Ramos (cell line): Measurements from ENCODE around the gene CIAO2A.
"Not testable (repeated sequence)": the region's sequence is repeated elsewhere in the genome, so short reads cannot be mapped to it uniquely, and the experiment has no call there.

Experiments used
- in situ Hi-C: fragments of 300-500 bp; cut with MboI; formaldehyde crosslinking; loops from one replicate; pipeline ENCODE4 v1.14.3; 2022; ENCODE audit warnings: low sequenced_read_pairs; ENCODE audit not compliant: unreplicated experiment

The CIAO2A gene, protein sequence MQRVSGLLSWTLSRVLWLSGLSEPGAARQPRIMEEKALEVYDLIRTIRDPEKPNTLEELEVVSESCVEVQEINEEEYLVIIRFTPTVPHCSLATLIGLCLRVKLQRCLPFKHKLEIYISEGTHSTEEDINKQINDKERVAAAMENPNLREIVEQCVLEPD

GRCh38 chr15:64093627-64094417, at the start of gene CIAO2A:
Gene CIAO2A (minus strand): TSS chr15:64093838. CDS start chr15:64093768, 70 bp downstream.
- in situ Hi-C loops, result no loop called here

DNA sequence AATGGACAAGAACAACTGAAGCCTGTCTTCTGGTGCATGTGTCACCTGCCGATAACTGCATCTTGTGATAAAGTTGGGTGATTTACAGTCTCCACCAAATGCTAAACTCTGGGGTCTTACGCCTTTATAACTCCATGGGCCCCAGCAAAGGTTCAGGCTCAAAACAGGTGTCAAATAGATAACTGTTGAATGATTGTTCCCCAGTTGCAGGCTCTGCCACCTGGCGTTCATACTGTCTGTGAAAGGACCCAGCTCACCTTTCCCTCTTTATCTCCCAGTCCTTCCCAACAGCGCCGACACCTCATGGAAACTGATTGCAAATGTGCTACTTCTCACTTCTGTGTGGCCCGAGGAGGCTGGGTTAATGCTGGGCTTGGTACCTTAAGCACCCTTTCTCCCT, 49.6 kb upstream of the CIAO2A start:
- in situ Hi-C loops, result no loop called here

- in situ Hi-C loops, result no loop called here
Observed at GRCh38 chr15:64141798-64142512, 48.3 kb upstream of the CIAO2A start.

GRCh38 chr15:64138331-64138941, 44.8 kb upstream of the CIAO2A start:
- in situ Hi-C loops, result no loop called here

DNA sequence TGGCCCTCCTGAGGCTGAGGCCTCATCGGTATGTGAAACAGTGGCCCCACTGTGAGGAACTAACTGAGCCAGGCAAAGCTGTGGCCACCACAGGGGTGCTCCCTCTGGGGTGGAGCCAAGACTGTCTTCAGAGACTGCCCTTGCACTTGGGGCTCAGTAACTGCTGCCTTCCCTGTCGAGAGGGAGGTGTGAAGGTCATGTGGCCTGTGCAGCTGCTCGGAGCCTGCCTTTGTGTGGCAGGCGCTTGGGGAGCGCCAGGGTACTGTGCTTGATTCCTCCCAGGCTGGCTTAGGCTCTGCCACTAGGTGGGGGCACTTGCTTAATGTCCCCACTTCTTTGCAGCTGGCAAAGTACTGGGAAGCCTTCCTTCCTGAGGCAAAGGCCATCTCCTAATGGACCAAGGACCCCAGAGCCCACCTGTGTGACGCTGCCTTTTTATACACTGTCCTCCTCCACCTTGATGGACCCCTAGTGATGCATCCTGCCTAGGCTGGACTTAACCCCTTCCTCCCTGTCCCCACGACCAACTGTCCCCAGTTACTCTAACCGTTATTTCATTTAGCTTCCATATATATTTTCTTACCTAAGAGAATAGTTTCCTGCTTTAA, 43.7 kb upstream of the CIAO2A start:
- in situ Hi-C loops, result no loop called here

DNA sequence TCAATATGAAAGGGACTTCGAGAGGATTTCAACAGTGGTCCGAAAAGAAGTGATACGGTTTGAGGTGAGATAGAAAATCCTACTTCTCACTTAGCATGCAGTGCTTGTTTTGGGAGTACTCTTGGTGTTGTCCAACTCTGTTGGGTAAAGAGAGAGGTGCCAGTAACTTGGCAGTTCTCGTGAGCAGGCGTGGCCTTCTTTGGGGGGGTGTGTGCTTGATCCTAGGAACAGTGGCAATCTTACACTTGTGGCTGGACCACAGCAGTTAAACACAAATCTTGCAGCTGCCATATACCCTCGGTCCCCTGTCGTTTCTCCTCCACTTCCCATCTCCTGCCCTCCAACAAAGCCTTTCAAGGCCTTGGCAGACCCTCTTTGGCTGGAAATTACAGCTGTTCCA, 42.7 kb upstream of the CIAO2A start:
- in situ Hi-C loops, result no loop called here

GRCh38 chr15:64134345-64134829, 40.7 kb upstream of the CIAO2A start:
- in situ Hi-C loops, result no loop called here

GRCh38 chr15:64133623-64134344, 40.1 kb upstream of the CIAO2A start:
- in situ Hi-C loops, result no loop called here

DNA sequence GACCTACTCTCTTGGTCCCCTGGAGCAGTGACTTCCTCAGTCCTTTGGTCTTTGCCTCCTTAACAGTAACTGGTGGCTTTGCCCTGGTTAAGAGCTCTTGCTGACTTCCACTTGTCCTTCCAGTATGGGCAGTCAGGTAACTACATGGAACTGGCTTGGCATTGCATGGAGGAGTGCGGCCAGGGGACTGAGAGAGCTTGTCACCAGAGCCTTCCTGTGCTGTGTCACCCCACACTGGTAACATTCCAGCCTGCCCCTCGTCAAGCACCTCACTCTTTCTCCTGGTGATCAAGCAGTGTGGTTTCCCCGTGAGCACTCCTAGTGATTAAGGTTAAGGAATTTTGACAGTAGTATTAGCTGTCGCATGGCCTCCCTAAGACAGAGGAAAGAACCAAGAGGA, 38.6 kb upstream of the CIAO2A start:
- in situ Hi-C loops, result no loop called here

- in situ Hi-C loops, result no loop called here
Observed at GRCh38 chr15:64131547-64131946, 37.9 kb upstream of the CIAO2A start.

GRCh38 chr15:64130159-64130558, 36.5 kb upstream of the CIAO2A start:
- in situ Hi-C loops, result no loop called here

- in situ Hi-C loops, result no loop called here
Observed at GRCh38 chr15:64127521-64128270, 34.1 kb upstream of the CIAO2A start.

GRCh38 chr15:64125978-64126377, 32.3 kb upstream of the CIAO2A start:
- in situ Hi-C loops, result no loop called here

- in situ Hi-C loops, result no loop called here
Observed at GRCh38 chr15:64122936-64123351, 29.3 kb upstream of the CIAO2A start.

- in situ Hi-C loops, result no loop called here
Observed at GRCh38 chr15:64122444-64122843, 28.8 kb upstream of the CIAO2A start.

GRCh38 chr15:64121614-64122013, 28.0 kb upstream of the CIAO2A start:
- in situ Hi-C loops, result no loop called here

GRCh38 chr15:64120322-64120721, 26.7 kb upstream of the CIAO2A start:
- in situ Hi-C loops, result not testable (repeated sequence)

- in situ Hi-C loops, result no loop called here
Observed at GRCh38 chr15:64117759-64118487, 24.3 kb upstream of the CIAO2A start.
